Progenitor cell of endocrine pancreas (in vitro differentiated cells): ENCODE results near the gene VIPR2. TPM values are rescaled to one million over a fixed set of nuclear protein-coding genes. Genes with fewer than 3 reads are reported as not detected.

Experiments used
- DNase-seq: peaks from one replicate; pipeline ENCODE4 v3.0.0; 2021; ENCODE audit warnings: low spot score; ENCODE audit not compliant: unreplicated experiment
- H3K27ac Mint-ChIP-seq: 2 replicates; pipeline ENCODE4 v1.8.0; 2021; ENCODE audit warnings: mild to moderate bottlenecking, moderate library complexity, mixed read lengths
- H3K27me3 Mint-ChIP-seq: 2 replicates; pipeline ENCODE4 v1.8.0; 2021; ENCODE audit warnings: mixed read lengths
- H3K36me3 Mint-ChIP-seq: 2 replicates; pipeline ENCODE4 v1.8.0; 2022; ENCODE audit warnings: mixed read lengths; ENCODE audit not compliant: insufficient read depth
- H3K4me1 Mint-ChIP-seq: 2 replicates; pipeline ENCODE4 v1.8.0; 2021; ENCODE audit warnings: low read depth, mixed read lengths
- H3K4me3 Mint-ChIP-seq: 2 replicates; pipeline ENCODE4 v1.8.0; 2021; ENCODE audit warnings: low read depth, mild to moderate bottlenecking, moderate library complexity, mixed read lengths
- H3K9me3 Mint-ChIP-seq: 2 replicates; pipeline ENCODE4 v1.8.0; 2021; ENCODE audit warnings: low read depth, mixed read lengths
- total RNA-seq: library from RNA; stranded (reverse); gene quantifications from 2 replicates; pipeline ENCODE4 v1.2.1, GENCODE V29; 2021
- TF ChIP-seq, protein P1 (sequence below): fragments of 200-600 bp; sonication (generic); IDR thresholded peaks from one replicate; pipeline ENCODE4 v1.5.0; 2021; ENCODE audit warnings: antibody characterized with exemption, mild to moderate bottlenecking; ENCODE audit not compliant: unreplicated experiment

VIPR2 gene
- total RNA-seq, 1 donor from 2014 or later, result 0.36 TPM

DNA sequence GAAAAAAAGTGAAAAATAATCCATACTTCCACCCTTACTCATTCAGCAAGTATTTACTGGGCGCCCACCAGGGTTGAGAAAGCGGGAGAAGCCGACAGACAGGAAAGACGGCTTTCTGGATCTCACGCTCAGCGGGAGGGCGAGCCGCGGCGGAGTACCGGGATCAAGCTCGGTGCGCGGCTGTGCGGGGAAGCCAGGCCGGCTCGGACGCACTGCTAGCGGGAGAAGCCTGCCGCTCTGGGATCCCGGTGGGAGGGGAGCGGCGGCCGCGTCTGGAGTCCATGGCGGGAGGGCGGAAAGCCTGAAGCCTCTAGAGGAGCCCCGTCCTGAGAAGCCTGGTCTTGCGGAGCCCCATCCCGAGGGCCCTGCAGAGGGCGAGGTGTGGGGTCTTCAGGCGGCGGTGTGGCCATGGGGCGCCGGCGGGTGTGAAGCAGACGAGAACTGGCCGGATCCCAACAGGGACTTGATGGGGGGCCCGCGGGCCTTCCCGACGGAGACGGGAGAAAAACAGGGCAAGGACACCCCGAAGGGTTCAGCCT lies 82.9 kb downstream of the VIPR2 start:
- H3K4me1 Mint-ChIP-seq, result no peaks in the 10 kb centered on the region
- H3K27me3 Mint-ChIP-seq, result peaks cover 6% of the 10 kb centered on the region
- no peak overlapping the region for H3K4me3 Mint-ChIP-seq
- DNase-seq, result peak; percentile 44
- TF ChIP-seq, protein P1, sequence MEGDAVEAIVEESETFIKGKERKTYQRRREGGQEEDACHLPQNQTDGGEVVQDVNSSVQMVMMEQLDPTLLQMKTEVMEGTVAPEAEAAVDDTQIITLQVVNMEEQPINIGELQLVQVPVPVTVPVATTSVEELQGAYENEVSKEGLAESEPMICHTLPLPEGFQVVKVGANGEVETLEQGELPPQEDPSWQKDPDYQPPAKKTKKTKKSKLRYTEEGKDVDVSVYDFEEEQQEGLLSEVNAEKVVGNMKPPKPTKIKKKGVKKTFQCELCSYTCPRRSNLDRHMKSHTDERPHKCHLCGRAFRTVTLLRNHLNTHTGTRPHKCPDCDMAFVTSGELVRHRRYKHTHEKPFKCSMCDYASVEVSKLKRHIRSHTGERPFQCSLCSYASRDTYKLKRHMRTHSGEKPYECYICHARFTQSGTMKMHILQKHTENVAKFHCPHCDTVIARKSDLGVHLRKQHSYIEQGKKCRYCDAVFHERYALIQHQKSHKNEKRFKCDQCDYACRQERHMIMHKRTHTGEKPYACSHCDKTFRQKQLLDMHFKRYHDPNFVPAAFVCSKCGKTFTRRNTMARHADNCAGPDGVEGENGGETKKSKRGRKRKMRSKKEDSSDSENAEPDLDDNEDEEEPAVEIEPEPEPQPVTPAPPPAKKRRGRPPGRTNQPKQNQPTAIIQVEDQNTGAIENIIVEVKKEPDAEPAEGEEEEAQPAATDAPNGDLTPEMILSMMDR, result no peak
- no peaks in the 10 kb centered on the region for H3K36me3 Mint-ChIP-seq
- no peaks in the 10 kb centered on the region for H3K9me3 Mint-ChIP-seq
- no peak overlapping the region for H3K27ac Mint-ChIP-seq

DNA sequence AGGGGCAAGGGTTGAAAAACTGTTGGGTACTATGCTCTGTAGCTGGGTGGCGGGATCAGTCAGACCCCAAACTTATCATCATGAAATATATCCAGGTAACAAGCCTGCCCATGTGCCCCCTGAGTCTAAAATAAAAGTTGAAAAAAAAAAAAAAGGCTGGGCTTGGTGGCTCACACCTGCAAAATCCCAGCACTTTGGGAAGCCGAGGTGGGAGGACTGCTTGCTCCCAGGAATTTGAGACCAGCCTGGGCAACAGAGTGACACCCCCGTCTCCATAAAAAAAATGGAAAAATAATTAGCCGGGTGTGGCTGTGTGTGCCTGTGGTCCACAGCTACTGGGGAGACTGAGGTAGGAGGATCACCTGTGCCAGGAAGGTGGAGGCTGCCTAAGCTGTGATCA lies 83.5 kb downstream of the VIPR2 start:
- Mint-ChIP-seq H3K4me1 (no peaks in the 10 kb centered on the region), H3K4me3 (no peak overlapping the region), H3K36me3 (no peaks in the 10 kb centered on the region), H3K9me3 (no peaks in the 10 kb centered on the region), H3K27ac (no peak overlapping the region), H3K27me3 (peaks cover 6% of the 10 kb centered on the region)
- no peak for DNase-seq
- TF ChIP-seq, protein P1, result no peak

DNA sequence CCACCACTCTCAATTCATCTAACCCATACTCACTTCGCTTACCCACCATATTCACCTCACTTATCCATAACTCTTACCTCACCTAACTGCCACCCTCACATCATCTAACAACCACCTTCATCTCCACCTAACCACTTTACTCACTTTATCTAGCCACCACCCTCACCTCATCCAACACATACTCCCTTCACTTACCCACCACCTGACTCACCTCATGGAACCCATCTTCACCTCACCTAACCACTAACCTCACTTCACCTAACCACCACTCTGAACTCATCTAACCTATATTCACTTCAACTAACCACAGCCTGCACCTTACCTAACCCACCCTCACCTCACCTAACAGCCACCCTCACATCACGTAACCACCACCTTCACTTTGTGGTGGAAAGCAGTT lies 84.2 kb downstream of the VIPR2 start:
- TF ChIP-seq, protein P1, result no peak
- Mint-ChIP-seq H3K27me3 (peaks cover 6% of the 10 kb centered on the region), H3K4me1 (no peaks in the 10 kb centered on the region), H3K36me3 (no peaks in the 10 kb centered on the region), H3K27ac (no peak overlapping the region), H3K9me3 (no peaks in the 10 kb centered on the region), H3K4me3 (no peak overlapping the region)
- no peak for DNase-seq

DNA sequence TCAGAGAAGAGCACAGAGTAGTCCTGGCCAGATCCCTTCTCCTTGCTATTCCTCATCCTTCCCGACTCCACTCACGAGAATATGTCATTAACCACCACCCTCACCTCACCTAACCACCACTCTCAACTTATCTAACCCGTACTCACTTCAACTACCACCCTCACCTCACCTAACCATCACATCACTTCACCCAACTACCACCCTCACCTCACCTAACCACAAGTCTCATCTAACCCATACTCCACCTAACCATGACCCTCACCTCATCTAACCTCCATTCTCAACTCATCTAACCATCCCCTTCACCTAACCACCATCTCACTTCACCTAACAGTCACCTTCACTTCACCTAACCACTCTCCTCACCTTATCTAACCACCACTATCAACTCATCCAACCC lies 85.0 kb downstream of the VIPR2 start:
- no peaks in the 10 kb centered on the region for H3K4me1 Mint-ChIP-seq

DNA sequence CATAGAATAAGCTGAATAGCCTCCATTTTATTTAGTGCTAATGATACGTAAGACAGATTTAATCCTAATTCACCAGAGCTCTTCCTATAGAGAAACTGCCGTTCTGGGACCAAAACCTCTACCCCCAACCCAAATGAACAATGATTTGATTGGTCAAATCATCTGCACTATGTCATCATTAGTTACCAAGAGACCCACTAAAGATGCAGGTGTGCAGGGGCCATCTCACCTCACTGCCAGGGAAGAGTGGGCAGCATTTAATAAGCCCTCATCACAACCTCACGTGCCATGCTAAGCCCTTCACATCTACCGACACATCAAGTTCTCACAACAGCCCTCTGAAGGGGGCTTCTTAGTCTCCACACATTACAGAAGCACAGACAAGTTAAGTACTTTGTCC lies 87.0 kb downstream of the VIPR2 start:
- no peaks in the 10 kb centered on the region for H3K9me3 Mint-ChIP-seq
- H3K4me3 Mint-ChIP-seq, result no peak overlapping the region
- no peak for DNase-seq
- no peaks in the 10 kb centered on the region for H3K36me3 Mint-ChIP-seq
- TF ChIP-seq, protein P1, result no peak
- H3K27me3 Mint-ChIP-seq, result peaks cover 6% of the 10 kb centered on the region
- no peak overlapping the region for H3K27ac Mint-ChIP-seq
- H3K4me1 Mint-ChIP-seq, result no peaks in the 10 kb centered on the region

More for the DNA sequence above, 85.0 kb downstream of the VIPR2 start:
- no peaks in the 10 kb centered on the region for H3K36me3 Mint-ChIP-seq
- DNase-seq, result no peak
- H3K27ac Mint-ChIP-seq, result no peak overlapping the region
- TF ChIP-seq, protein P1, result no peak
- H3K9me3 Mint-ChIP-seq, result no peaks in the 10 kb centered on the region
- H3K4me3 Mint-ChIP-seq, result no peak overlapping the region
- peaks cover 6% of the 10 kb centered on the region for H3K27me3 Mint-ChIP-seq
